Activated CD4-positive, alpha-beta T cell treated with anti-CD3 and anti-CD28 coated beads, Interleukin-10, Interleukin-2, amounts not matched to agents 100 ng/mL and 50 ng/mL, durations not matched to agents 16 hours and 8 hours (primary cell): ENCODE data around the gene NUDT3.

Source experiments
- DNase-seq: peaks from one replicate; pipeline ENCODE4 v3.0.0-alpha.2; 2020

NUDT3 gene

GRCh38 chr6:34318499-34319470 is 73.7 kb downstream of the NUDT3 start:
- DNase-seq, result peak; percentile 17

- no peak for DNase-seq
These were observed 74.5 kb downstream of the NUDT3 start for GRCh38 chr6:34317882-34318498.

- DNase-seq, result peak; percentile 20
These were observed 75.3 kb downstream of the NUDT3 start for GRCh38 chr6:34317172-34317477.

GRCh38 chr6:34316431-34317171 is 75.9 kb downstream of the NUDT3 start:
- DNase-seq, result no peak

- DNase-seq, result peak; percentile 12
These were observed 76.7 kb downstream of the NUDT3 start for GRCh38 chr6:34315780-34316179.

GRCh38 chr6:34315256-34315655 is 77.2 kb downstream of the NUDT3 start:
- no peak for DNase-seq

- no peak for DNase-seq
These were observed 80.2 kb downstream of the NUDT3 start for GRCh38 chr6:34312259-34312658.

GRCh38 chr6:34310817-34311216 is 81.7 kb downstream of the NUDT3 start:
- DNase-seq, result no peak

- DNase-seq, result no peak
These were observed 84.0 kb downstream of the NUDT3 start for GRCh38 chr6:34308483-34308882.

- DNase-seq, result no peak
These were observed 86.3 kb downstream of the NUDT3 start for GRCh38 chr6:34305982-34306708.

GRCh38 chr6:34305497-34305896 is 87.0 kb downstream of the NUDT3 start:
- DNase-seq, result no peak

- DNase-seq, result no peak
These were observed 88.3 kb downstream of the NUDT3 start for GRCh38 chr6:34304164-34304563.

- no peak for DNase-seq
These were observed 89.5 kb downstream of the NUDT3 start for GRCh38 chr6:34302929-34303328.

GRCh38 chr6:34301408-34301807 is 91.1 kb downstream of the NUDT3 start:
- DNase-seq, result no peak

GRCh38 chr6:34300332-34300751 is 92.1 kb downstream of the NUDT3 start:
- no peak for DNase-seq

- no peak for DNase-seq
These were observed 93.5 kb downstream of the NUDT3 start for GRCh38 chr6:34298941-34299340.

GRCh38 chr6:34295721-34296120 is 96.7 kb downstream of the NUDT3 start:
- DNase-seq, result peak; percentile 43

- DNase-seq, result no peak
These were observed 99.5 kb downstream of the NUDT3 start for GRCh38 chr6:34292954-34293353.

- DNase-seq, result no peak
These were observed 103.3 kb downstream of the NUDT3 start for GRCh38 chr6:34289137-34289536.

- peak; percentile 49 for DNase-seq
These were observed 103.9 kb downstream of the NUDT3 start for GRCh38 chr6:34288581-34288980.

- DNase-seq, result no peak
These were observed 106.9 kb downstream of the NUDT3 start for GRCh38 chr6:34285448-34286164.
